Head of caudate nucleus (tissue), 42 donors: Measurements from ENCODE around the gene TECTA.

Experiments
- DNase-seq, 42 donors: peaks; one replicate each; pipeline versions ENCODE4 v3.0.0 to v3.0.0-alpha.2; 2020 to 2021; ENCODE audit warnings: mixed read lengths in 7 of 42
- intact Hi-C: fragments of 100-400 bp; cut with DNase I; formaldehyde crosslinking; loops from one replicate; pipeline ENCODE4 v1.15.0; 2022

Gene TECTA, protein sequence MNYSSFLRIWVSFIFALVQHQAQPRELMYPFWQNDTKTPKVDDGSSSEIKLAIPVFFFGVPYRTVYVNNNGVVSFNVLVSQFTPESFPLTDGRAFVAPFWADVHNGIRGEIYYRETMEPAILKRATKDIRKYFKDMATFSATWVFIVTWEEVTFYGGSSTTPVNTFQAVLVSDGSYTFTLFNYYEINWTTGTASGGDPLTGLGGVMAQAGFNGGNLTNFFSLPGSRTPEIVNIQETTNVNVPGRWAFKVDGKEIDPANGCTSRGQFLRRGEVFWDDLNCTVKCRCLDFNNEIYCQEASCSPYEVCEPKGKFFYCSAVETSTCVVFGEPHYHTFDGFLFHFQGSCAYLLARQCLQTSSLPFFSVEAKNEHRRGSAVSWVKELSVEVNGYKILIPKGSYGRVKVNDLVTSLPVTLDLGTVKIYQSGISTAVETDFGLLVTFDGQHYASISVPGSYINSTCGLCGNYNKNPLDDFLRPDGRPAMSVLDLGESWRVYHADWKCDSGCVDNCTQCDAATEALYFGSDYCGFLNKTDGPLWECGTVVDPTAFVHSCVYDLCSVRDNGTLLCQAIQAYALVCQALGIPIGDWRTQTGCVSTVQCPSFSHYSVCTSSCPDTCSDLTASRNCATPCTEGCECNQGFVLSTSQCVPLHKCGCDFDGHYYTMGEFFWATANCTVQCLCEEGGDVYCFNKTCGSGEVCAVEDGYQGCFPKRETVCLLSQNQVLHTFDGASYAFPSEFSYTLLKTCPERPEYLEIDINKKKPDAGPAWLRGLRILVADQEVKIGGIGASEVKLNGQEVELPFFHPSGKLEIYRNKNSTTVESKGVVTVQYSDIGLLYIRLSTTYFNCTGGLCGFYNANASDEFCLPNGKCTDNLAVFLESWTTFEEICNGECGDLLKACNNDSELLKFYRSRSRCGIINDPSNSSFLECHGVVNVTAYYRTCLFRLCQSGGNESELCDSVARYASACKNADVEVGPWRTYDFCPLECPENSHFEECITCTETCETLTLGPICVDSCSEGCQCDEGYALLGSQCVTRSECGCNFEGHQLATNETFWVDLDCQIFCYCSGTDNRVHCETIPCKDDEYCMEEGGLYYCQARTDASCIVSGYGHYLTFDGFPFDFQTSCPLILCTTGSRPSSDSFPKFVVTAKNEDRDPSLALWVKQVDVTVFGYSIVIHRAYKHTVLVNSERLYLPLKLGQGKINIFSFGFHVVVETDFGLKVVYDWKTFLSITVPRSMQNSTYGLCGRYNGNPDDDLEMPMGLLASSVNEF (N-terminal part only)

GRCh38 chr11:121100943-121101342, at the start of gene TECTA:
TSS of gene TECTA (plus strand) at chr11:121101243. CDS start at chr11:121102666, 1,423 bp downstream.
- intact Hi-C loops: no loop called here
- DNase-seq: no peak

GRCh38 chr11:121053244-121053643, 47.8 kb upstream of the TECTA start:
- no peak for DNase-seq
- intact Hi-C loops: no loop called here

GRCh38 chr11:121054266-121054665, 46.8 kb upstream of the TECTA start:
- intact Hi-C loops: no loop called here
- DNase-seq: no peak

GRCh38 chr11:121055076-121055475, 46.0 kb upstream of the TECTA start:
- intact Hi-C loops: no loop called here
- DNase-seq: no peak

- DNase-seq: no peak
- intact Hi-C loops: no loop called here
Measured at GRCh38 chr11:121057922-121058321, 43.1 kb upstream of the TECTA start.

DNA sequence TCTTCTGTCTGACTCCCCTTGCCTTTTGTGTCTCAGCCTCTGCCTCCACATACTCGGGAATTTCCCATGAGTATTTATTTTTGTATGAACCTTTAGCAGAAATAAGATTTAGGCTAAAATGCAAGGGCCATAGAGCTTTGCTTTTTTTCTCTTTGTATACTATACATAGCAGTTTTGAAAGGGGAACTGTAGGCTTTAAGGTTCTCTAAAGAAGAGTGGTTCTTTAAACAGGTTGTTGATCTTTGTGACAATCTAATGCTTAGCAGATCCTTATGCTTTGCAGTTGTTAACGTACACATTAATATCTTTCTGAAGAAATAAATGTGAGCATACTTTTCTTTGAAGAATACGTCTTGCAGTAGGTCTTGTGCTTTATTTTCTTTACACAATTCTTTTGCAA, 42.1 kb upstream of the TECTA start:
- DNase-seq: no peak
- intact Hi-C loops: no loop called here

- DNase-seq: no peak
- intact Hi-C loops: no loop called here
Measured at GRCh38 chr11:121059605-121060004, 41.4 kb upstream of the TECTA start.

GRCh38 chr11:121063728-121064127, 37.3 kb upstream of the TECTA start:
- intact Hi-C loops: no loop called here
- DNase-seq: no peak

GRCh38 chr11:121066623-121067022, 34.4 kb upstream of the TECTA start:
- DNase-seq: no peak
- intact Hi-C loops: no loop called here

GRCh38 chr11:121067026-121067425, 34.0 kb upstream of the TECTA start:
- DNase-seq: no peak
- intact Hi-C loops: no loop called here

GRCh38 chr11:121067453-121067852, 33.6 kb upstream of the TECTA start:
- intact Hi-C loops: no loop called here

DNA sequence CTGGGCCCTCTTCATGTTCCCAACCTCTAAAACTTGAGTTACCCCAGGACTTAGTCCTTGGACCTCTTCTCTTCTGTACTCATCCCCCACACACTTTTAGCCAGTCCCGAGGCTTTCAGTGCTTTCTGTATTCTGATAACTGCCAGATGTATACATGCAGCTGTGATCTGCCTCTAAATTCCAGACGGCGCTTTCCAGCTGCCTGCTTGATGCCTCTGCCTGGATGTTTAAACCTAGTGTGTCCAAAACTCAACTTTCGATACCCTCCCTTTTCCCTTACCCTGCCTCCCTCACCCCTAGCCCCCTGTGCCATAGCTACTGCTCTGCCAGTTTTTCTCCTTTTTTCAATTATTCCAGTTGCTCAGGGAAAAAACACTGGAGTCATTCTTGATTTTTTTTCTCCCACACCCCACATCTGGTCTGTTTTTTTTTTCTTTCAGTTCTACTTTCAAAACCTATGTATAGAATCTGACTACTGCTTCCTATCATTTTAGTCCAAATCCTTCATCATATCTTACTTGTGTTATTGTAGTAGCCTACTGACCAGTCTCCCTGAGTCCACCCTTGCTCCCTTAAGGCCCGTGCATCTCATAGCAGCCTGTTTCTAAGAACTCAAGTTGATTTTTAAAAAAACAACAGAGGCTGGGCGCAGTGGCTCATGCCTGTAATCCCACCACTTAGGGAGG, 32.9 kb upstream of the TECTA start:
- peak in 4 of 42 donors; percentile 0 to 42 (median 14) for DNase-seq
- intact Hi-C loops: no loop called here

More at GRCh38 chr11:121067453-121067852, 33.6 kb upstream of the TECTA start:
- no peak for DNase-seq

DNA sequence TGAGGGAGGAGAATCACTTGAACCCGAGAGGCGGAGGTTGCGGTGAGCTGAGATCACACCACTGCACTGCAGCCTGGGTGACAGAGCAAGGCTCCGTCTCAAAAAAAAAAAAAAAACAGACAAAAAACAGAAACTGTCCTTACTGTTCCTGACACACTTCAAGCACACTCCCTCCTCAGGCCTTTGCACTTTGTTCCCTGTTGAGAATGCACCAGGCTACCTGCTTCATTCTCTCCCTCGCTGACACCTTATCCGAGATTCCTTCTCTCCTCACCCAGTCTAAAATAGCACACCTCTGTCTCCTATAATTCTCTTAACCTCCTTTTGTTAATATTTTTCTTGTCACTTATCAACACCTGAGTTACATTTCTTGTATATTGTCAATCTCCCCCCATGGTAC, 32.3 kb upstream of the TECTA start:
- intact Hi-C loops: no loop called here
- no peak for DNase-seq

GRCh38 chr11:121070951-121071845, 29.8 kb upstream of the TECTA start:
- intact Hi-C loops: no loop called here
- no peak for DNase-seq

- intact Hi-C loops: no loop called here
- DNase-seq: peak in 34 of 42 donors; percentile 2 to 70 (median 28)
Measured at GRCh38 chr11:121071846-121072450, 29.1 kb upstream of the TECTA start.

DNA sequence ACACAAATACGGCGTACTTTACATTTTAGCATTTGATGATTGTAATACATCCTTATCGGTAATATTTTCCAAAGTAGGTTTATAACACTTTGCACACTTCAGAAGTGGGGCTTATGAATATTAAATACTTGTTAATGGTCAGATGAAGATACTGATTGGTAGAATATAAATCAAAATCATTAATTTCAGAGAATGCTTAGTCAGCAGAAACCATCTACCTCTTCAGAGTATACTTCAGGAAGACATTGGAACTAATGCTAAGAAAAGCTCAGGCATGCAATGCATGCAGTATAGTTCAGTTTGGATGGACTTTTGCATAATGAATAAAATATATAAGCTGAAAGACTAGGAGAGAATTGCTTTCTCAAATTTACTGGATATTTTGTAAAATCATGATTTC, 19.7 kb upstream of the TECTA start:
- intact Hi-C loops: no loop called here
- no peak for DNase-seq

- intact Hi-C loops: no loop called here
- no peak for DNase-seq
Measured at GRCh38 chr11:121082219-121082618, 18.8 kb upstream of the TECTA start.
